GM19238 (cell line): Measurements from ENCODE around the gene SDSL.

Experiments used
- DNase-seq: peaks from one replicate; pipeline ENCODE4 v3.0.0; 2011; ENCODE audit warnings: low spot score; ENCODE audit not compliant: insufficient read length

The SDSL gene

GRCh38 chr12:113468365-113469223, 46.4 kb downstream of the SDSL start:
- DNase-seq = no peak

GRCh38 chr12:113469224-113469948, 47.2 kb downstream of the SDSL start:
- no peak for DNase-seq

GRCh38 chr12:113469949-113470743, 48.0 kb downstream of the SDSL start:
- no peak for DNase-seq

- no peak for DNase-seq
Measured at GRCh38 chr12:113470871-113471618, 48.9 kb downstream of the SDSL start.

GRCh38 chr12:113471619-113472171, 49.5 kb downstream of the SDSL start, which contains the start of gene LHX5:
Gene LHX5, minus strand, starts transcription at chr12:113471871. Its CDS starts 373 bp downstream, at chr12:113471498.
- no peak for DNase-seq

GRCh38 chr12:113472191-113473121, 50.3 kb downstream of the SDSL start:
- no peak for DNase-seq

- no peak for DNase-seq
Measured at GRCh38 chr12:113473400-113473799, 51.2 kb downstream of the SDSL start.

GRCh38 chr12:113473942-113474341, 51.8 kb downstream of the SDSL start:
- DNase-seq = no peak

- no peak for DNase-seq
Measured at GRCh38 chr12:113474635-113475436, 52.7 kb downstream of the SDSL start.

GRCh38 chr12:113475451-113476175, 53.4 kb downstream of the SDSL start:
- DNase-seq = no peak

GRCh38 chr12:113476176-113476986, 54.2 kb downstream of the SDSL start:
- DNase-seq = no peak

- DNase-seq = no peak
Measured at GRCh38 chr12:113477171-113477841, 55.1 kb downstream of the SDSL start.

GRCh38 chr12:113477842-113478215, 55.6 kb downstream of the SDSL start:
- no peak for DNase-seq

GRCh38 chr12:113478351-113479011, 56.3 kb downstream of the SDSL start:
- no peak for DNase-seq

GRCh38 chr12:113479216-113479589, 57.0 kb downstream of the SDSL start:
- DNase-seq = no peak
